Bronchial epithelial cell (primary cell): ENCODE measurements around the gene FFAR2. TPM values are rescaled to one million over a fixed set of nuclear protein-coding genes. Genes with fewer than 3 reads are reported as not detected.

ENCODE experiments used
- DNase-seq: peaks from one replicate; pipeline ENCODE4 v3.0.0-alpha.2; 2010; ENCODE audit warnings: low read depth
- FAIRE-seq: peaks from 2 replicates; lab custom pipeline; 2011; peaks lifted over from hg19 to GRCh38; lab: Jason Lieb, UNC
- H3K27me3 ChIP-seq: 2 replicates; pipeline ENCODE4 v1.5.1; 2011; ENCODE audit warnings: low read length; ENCODE audit not compliant: control insufficient read depth, insufficient read depth
- H3K36me3 ChIP-seq: 2 replicates; pipeline ENCODE4 v1.5.1; 2011; ENCODE audit warnings: low read length; ENCODE audit not compliant: control insufficient read depth, insufficient read depth
- H3K4me3 ChIP-seq: 2 replicates; pipeline ENCODE4 v1.5.1; 2011; ENCODE audit warnings: mild to moderate bottlenecking, low read depth, low read length, control low read depth
- CTCF ChIP-seq: IDR thresholded peaks from 2 replicates; pipeline ENCODE4 v1.5.1; 2011; ENCODE audit warnings: mild to moderate bottlenecking, moderate library complexity, low read length, control low read depth, inconsistent platforms; ENCODE audit not compliant: insufficient read depth, severe bottlenecking
- total RNA-seq: library from RNA; depleted of rRNA; stranded (reverse); fragments of >200 nt; gene quantifications from 2 replicates; pipeline ENCODE4 v1.2.1, GENCODE V29; 2014

The FFAR2 gene
- total RNA-seq, 1 donor from 2014 or later, result not detected

- H3K36me3 ChIP-seq, result no peaks in the 10 kb centered on the region
- no peak for TF ChIP-seq CTCF
- H3K4me3 ChIP-seq, result no peak overlapping the region
- no peaks in the 10 kb centered on the region for H3K27me3 ChIP-seq
- DNase-seq (no peak), FAIRE-seq (no peak)
Measured at GRCh38 chr19:35451338-35452096, 3.5 kb downstream of the FFAR2 start.

- Histone ChIP-seq H3K4me3 (no peak overlapping the region), H3K27me3 (peaks cover 1% of the 10 kb centered on the region), H3K36me3 (no peaks in the 10 kb centered on the region)
- TF ChIP-seq CTCF, result no peak
- FAIRE-seq (no peak), DNase-seq (no peak)
Measured at GRCh38 chr19:35454663-35455062, 6.6 kb downstream of the FFAR2 start.

- TF ChIP-seq CTCF, result no peak
- no peaks in the 10 kb centered on the region for H3K36me3 ChIP-seq
- H3K4me3 ChIP-seq, result no peak overlapping the region
- no peak for DNase-seq
- peaks cover 1% of the 10 kb centered on the region for H3K27me3 ChIP-seq
- no peak for FAIRE-seq
Measured at GRCh38 chr19:35455616-35456201, 7.7 kb downstream of the FFAR2 start.

- H3K4me3 ChIP-seq, result no peak overlapping the region
- no peak for DNase-seq
- peaks cover 1% of the 10 kb centered on the region for H3K27me3 ChIP-seq
- H3K36me3 ChIP-seq, result no peaks in the 10 kb centered on the region
- TF ChIP-seq CTCF, result no peak
- no peak for FAIRE-seq
Measured at GRCh38 chr19:35457173-35457572, 9.1 kb downstream of the FFAR2 start.

- FAIRE-seq (no peak), DNase-seq (no peak)
- no peak overlapping the region for H3K4me3 ChIP-seq
- no peaks in the 10 kb centered on the region for H3K36me3 ChIP-seq
- peaks cover 1% of the 10 kb centered on the region for H3K27me3 ChIP-seq
- TF ChIP-seq CTCF, result no peak
Measured at GRCh38 chr19:35458192-35458591, 10.1 kb downstream of the FFAR2 start.
